Bronchial epithelial cell (primary cell): Measurements from ENCODE around the gene CACNA2D3. TPM values are rescaled to one million over a fixed set of nuclear protein-coding genes. Genes with fewer than 3 reads are reported as not detected.

Experiments used
- DNase-seq: peaks from one replicate; pipeline ENCODE4 v3.0.0-alpha.2; 2010; ENCODE audit warnings: low read depth
- FAIRE-seq: peaks from 2 replicates; lab custom pipeline; 2011; peaks lifted over from hg19 to GRCh38; lab: Jason Lieb, UNC
- H3K27me3 ChIP-seq: 2 replicates; pipeline ENCODE4 v1.5.1; 2011; ENCODE audit warnings: low read length; ENCODE audit not compliant: control insufficient read depth, insufficient read depth
- H3K36me3 ChIP-seq: 2 replicates; pipeline ENCODE4 v1.5.1; 2011; ENCODE audit warnings: low read length; ENCODE audit not compliant: control insufficient read depth, insufficient read depth
- H3K4me3 ChIP-seq: 2 replicates; pipeline ENCODE4 v1.5.1; 2011; ENCODE audit warnings: mild to moderate bottlenecking, low read depth, low read length, control low read depth
- total RNA-seq: library from RNA; depleted of rRNA; stranded (reverse); fragments of >200 nt; gene quantifications from 2 replicates; pipeline ENCODE4 v1.2.1, GENCODE V29; 2014
- TF ChIP-seq, protein P1 (sequence below): IDR thresholded peaks from 2 replicates; pipeline ENCODE4 v1.5.1; 2011; ENCODE audit warnings: mild to moderate bottlenecking, moderate library complexity, low read length, control low read depth, inconsistent platforms; ENCODE audit not compliant: insufficient read depth, severe bottlenecking

The CACNA2D3 gene
- total RNA-seq, 1 donor from 2014 or later: not detected

DNA sequence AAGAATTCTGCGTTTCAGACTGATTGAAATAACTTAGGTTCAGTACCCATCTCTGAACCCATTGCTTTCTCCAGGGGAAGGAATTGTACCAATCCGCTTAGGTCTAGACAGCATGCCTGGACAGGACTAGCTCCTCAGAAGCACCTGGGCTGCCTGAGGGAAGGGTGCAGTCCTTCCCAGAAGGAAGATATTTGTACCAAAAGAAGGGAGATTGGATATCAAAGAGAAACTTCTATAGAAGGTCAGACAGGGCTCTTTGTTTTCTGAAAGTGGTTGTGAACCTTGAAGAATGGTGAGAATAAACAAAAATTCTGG lies 939.3 kb downstream of the CACNA2D3 start:
- FAIRE-seq (no peak), DNase-seq (peak; percentile 75)
- Histone ChIP-seq H3K27me3 (no peaks in the 10 kb centered on the region), H3K4me3 (no peak overlapping the region), H3K36me3 (no peaks in the 10 kb centered on the region)
- TF ChIP-seq, protein P1, sequence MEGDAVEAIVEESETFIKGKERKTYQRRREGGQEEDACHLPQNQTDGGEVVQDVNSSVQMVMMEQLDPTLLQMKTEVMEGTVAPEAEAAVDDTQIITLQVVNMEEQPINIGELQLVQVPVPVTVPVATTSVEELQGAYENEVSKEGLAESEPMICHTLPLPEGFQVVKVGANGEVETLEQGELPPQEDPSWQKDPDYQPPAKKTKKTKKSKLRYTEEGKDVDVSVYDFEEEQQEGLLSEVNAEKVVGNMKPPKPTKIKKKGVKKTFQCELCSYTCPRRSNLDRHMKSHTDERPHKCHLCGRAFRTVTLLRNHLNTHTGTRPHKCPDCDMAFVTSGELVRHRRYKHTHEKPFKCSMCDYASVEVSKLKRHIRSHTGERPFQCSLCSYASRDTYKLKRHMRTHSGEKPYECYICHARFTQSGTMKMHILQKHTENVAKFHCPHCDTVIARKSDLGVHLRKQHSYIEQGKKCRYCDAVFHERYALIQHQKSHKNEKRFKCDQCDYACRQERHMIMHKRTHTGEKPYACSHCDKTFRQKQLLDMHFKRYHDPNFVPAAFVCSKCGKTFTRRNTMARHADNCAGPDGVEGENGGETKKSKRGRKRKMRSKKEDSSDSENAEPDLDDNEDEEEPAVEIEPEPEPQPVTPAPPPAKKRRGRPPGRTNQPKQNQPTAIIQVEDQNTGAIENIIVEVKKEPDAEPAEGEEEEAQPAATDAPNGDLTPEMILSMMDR: no peak

DNA sequence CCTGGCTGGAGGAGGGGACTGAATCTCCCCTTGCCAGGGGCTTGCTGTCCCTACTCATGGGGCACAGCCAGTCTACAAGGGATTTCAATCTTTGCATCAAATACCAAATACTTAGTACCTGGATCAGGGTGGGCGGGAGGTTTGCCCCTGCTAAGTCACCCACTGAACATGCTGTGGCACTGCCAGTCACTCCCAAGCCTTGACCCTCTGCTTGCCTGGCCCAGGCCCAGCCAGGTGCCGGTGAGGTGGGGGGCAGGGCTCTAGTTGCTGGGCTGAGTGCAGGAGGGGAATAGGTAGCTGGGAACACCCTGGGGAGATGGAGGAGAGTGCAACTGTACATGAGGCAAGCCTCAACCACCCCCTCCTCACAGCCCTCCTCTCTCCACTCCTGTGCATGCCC lies 941.8 kb downstream of the CACNA2D3 start:
- no peaks in the 10 kb centered on the region for H3K27me3 ChIP-seq
- DNase-seq (no peak), FAIRE-seq (no peak)
- no peak overlapping the region for H3K4me3 ChIP-seq
- TF ChIP-seq, protein P1: no peak
- H3K36me3 ChIP-seq: no peaks in the 10 kb centered on the region

DNA sequence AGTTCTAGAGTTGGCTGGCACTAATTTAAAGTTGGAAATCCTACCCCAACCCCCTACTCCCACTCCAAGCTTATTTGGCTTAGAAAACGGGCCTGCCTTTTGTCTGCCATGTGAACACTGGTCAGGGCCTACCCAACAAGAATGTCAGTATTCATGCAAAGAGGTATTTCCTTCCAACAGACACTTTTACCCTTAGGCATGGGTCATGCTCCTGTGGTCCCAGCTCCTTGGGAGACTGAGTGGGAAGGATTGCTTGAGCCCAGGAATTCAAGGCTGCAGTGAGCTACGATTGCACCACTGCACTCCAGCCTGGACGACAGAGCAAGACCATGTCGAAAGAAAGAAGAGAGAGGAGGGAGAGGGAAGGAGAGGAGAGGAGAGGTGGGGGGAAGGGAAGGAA lies 943.0 kb downstream of the CACNA2D3 start:
- no peak overlapping the region for H3K4me3 ChIP-seq
- FAIRE-seq: no peak
- TF ChIP-seq, protein P1: no peak
- no peaks in the 10 kb centered on the region for H3K36me3 ChIP-seq
- no peaks in the 10 kb centered on the region for H3K27me3 ChIP-seq
- DNase-seq: no peak

DNA sequence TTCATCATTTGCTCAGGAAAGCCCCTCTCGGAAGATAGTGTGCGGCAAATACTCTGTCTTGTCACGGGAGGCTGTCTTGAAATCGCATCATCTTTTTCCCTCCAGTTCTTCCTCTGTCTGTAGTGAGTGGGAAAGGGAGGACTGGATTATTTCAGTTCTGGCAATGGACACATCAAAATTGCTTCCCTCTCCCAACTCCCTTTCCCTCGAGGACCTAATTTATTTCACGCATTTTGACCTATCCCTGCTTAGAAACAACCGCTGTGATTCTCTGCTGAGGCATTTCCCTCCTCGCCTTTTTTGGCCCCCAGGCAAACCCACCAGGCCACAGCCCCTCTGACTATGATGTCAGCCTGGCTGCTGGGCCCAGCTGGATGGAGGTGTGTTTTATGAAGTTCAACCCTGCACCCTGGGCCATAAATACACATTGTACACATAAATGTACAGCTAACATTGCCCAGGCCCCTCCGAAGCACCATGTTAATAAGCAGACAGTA lies 944.2 kb downstream of the CACNA2D3 start:
- TF ChIP-seq, protein P1: no peak
- H3K27me3 ChIP-seq: no peaks in the 10 kb centered on the region
- H3K36me3 ChIP-seq: no peaks in the 10 kb centered on the region
- FAIRE-seq (no peak), DNase-seq (no peak)
- no peak overlapping the region for H3K4me3 ChIP-seq

DNA sequence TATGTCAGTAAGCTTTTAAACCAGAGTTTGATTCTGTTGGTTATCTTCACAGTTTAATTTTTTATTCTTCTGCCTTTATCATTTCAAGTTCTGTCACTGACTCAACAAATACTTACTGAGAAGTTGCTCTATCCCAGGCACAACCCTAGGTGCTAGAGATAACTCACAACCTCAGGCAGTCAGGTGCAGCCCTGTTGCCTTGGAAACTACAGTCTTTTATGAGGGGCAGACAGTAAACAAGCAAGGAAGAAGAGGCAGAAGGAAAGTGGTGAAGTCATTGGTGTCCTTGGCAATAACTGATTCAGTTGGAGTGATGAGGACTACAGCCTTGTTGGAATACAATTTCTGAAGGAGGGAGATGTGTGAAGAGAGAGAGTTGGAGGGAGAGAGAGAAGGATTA lies 947.6 kb downstream of the CACNA2D3 start:
- no peak for FAIRE-seq
- DNase-seq: no peak
- TF ChIP-seq, protein P1: no peak
- Histone ChIP-seq H3K36me3 (no peaks in the 10 kb centered on the region), H3K4me3 (no peak overlapping the region), H3K27me3 (no peaks in the 10 kb centered on the region)

DNA sequence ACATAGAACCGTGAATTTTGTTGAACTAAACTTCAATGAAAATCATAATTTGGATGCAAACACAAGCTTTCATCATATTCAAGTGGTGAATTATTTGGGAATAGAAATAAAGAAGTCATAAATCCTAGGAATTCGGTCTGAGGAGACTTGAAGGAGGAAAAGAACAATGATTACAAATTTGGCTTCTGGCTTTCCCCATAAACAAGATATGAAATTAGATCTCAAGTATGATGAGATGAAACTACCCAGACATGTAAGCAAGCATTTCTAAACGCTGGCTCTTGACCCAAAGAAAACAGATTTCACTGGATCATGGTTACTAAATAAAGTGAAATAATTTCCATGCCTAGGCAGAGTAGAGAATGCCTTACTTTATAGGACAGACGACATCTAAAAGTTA lies 952.4 kb downstream of the CACNA2D3 start:
- TF ChIP-seq, protein P1: no peak
- no peak for FAIRE-seq

More for the DNA sequence above, 952.4 kb downstream of the CACNA2D3 start:
- H3K4me3 ChIP-seq: no peak overlapping the region
- no peak for DNase-seq
- no peaks in the 10 kb centered on the region for H3K36me3 ChIP-seq
- H3K27me3 ChIP-seq: no peaks in the 10 kb centered on the region
